GM18499 (cell line): Measurements from ENCODE around the gene TRAPPC8.
"Not testable (repeated sequence)": the region's sequence is repeated elsewhere in the genome, so short reads cannot be mapped to it uniquely, and the experiment has no call there.

Source experiments
- ATAC-seq: cut with Tn5 transposase; IDR thresholded peaks from one replicate; pipeline ENCODE4 v1.9.1; 2021; ENCODE audit warnings: moderate number of reproducible peaks; ENCODE audit not compliant: insufficient read depth, unreplicated experiment

The TRAPPC8 gene

GRCh38 chr18:31809049-31809448, 133.9 kb downstream of the TRAPPC8 start:
- not testable (repeated sequence) for ATAC-seq

- no peak for ATAC-seq
Observed at GRCh38 chr18:31801078-31801477, 141.8 kb downstream of the TRAPPC8 start.

GRCh38 chr18:31799257-31799656, 143.7 kb downstream of the TRAPPC8 start:
- not testable (repeated sequence) for ATAC-seq

- no peak for ATAC-seq
Observed at GRCh38 chr18:31798399-31798798, 144.5 kb downstream of the TRAPPC8 start.

- no peak for ATAC-seq
Observed at GRCh38 chr18:31795747-31796146, 147.2 kb downstream of the TRAPPC8 start.

- ATAC-seq = no peak
Observed at GRCh38 chr18:31793531-31793930, 149.4 kb downstream of the TRAPPC8 start.

- ATAC-seq = no peak
Observed at GRCh38 chr18:31792580-31792911, 150.4 kb downstream of the TRAPPC8 start.

GRCh38 chr18:31791817-31792579, 150.9 kb downstream of the TRAPPC8 start:
- ATAC-seq = peak; percentile 96

GRCh38 chr18:31789409-31789808, 153.5 kb downstream of the TRAPPC8 start:
- ATAC-seq = no peak

- no peak for ATAC-seq
Observed at GRCh38 chr18:31783059-31783458, 159.9 kb downstream of the TRAPPC8 start.
